PC-3 (cell line): ENCODE results near the gene ATP2B3. TPM values are rescaled to one million over a fixed set of nuclear protein-coding genes. Genes with fewer than 3 reads are reported as not detected.

Experiments used
- ATAC-seq: fragments of 200-7000 bp; cut with Tn5 transposase; 2 replicates; pipeline ENCODE4 v1.9.1; 2020; ENCODE audit warnings: mild to moderate bottlenecking, moderate library complexity
- BruUV-seq: library from RNA; stranded (reverse); fragments of 400-500 nt; replicated peaks from 2 replicates; lab custom pipeline; 2021; lab: Mats Ljungman, UMichigan
- CTCF ChIA-PET: fragments of 300-600 bp; sonication (Branson Sonifier 250); formaldehyde crosslinking; loops from one replicate; lab custom pipeline; 2022; ENCODE audit warnings: antibody characterized with exemption; lab: Charles Lee
- POLR2A ChIA-PET: fragments of 300-600 bp; sonication (Branson Sonifier 250); formaldehyde crosslinking; loops from one replicate; lab custom pipeline; 2022; ENCODE audit warnings: antibody characterized with exemption; ENCODE audit not compliant: unreplicated experiment; lab: Charles Lee
- DNase-seq: peaks from one replicate; pipeline ENCODE4 v3.0.0-alpha.2; 2015
- H2AFZ ChIP-seq: fragments of 300-600 bp; sonication (generic); 2 replicates; pipeline ENCODE4 v1.6.0; 2016; ENCODE audit warnings: antibody characterized with exemption, low read length
- H3F3A ChIP-seq: fragments of 300-600 bp; sonication (generic); one replicate; pipeline ENCODE4 v1.6.0; 2017; ENCODE audit warnings: antibody characterized with exemption, low read length, control low read depth, mild to moderate bottlenecking; ENCODE audit not compliant: unreplicated experiment
- H3K27ac ChIP-seq: fragments of 300-600 bp; sonication (generic); 2 replicates; pipeline ENCODE4 v1.5.1; 2016; ENCODE audit warnings: mild to moderate bottlenecking, low read length
- H3K27me3 ChIP-seq: fragments of 300-600 bp; sonication (generic); 2 replicates; pipeline ENCODE4 v1.6.1; 2016; ENCODE audit warnings: low read length, mixed read lengths
- H3K36me3 ChIP-seq: fragments of 300-600 bp; sonication (generic); 2 replicates; pipeline ENCODE4 v1.6.1; 2016; ENCODE audit warnings: low read depth, mixed run types, low read length, mixed read lengths
- H3K4me1 ChIP-seq: fragments of 300-600 bp; sonication (generic); 2 replicates; pipeline ENCODE4 v1.5.1; 2016; ENCODE audit warnings: low read length; ENCODE audit not compliant: insufficient read depth
- H3K4me2 ChIP-seq: fragments of 300-600 bp; sonication (generic); 2 replicates; pipeline ENCODE4 v1.6.0; 2016; ENCODE audit warnings: low read length
- H3K4me3 ChIP-seq: fragments of 300-600 bp; sonication (generic); 2 replicates; pipeline ENCODE4 v1.5.1; 2016; ENCODE audit warnings: mild to moderate bottlenecking, low read length, mixed read lengths
- H3K79me2 ChIP-seq: fragments of 300-600 bp; sonication (generic); 2 replicates; pipeline ENCODE4 v1.6.1; 2017; ENCODE audit warnings: low read length, mixed read lengths
- H3K9ac ChIP-seq: fragments of 300-600 bp; sonication (generic); 2 replicates; pipeline ENCODE4 v1.6.0; 2016; ENCODE audit warnings: mild to moderate bottlenecking, low read length
- H3K9me2 ChIP-seq: fragments of 300-600 bp; sonication (generic); replicated peaks from 2 replicates; pipeline ENCODE4 v1.6.1; 2016; ENCODE audit warnings: mixed run types, low read length, mixed read lengths
- H3K9me3 ChIP-seq: fragments of 300-600 bp; sonication (generic); 2 replicates; pipeline ENCODE4 v1.6.1; 2016; ENCODE audit warnings: low read length, mixed read lengths
- H4K20me1 ChIP-seq: fragments of 300-600 bp; sonication (generic); 2 replicates; pipeline ENCODE4 v1.6.1; 2016; ENCODE audit warnings: low read length, mixed read lengths
- EZH2 ChIP-seq: fragments of 300-600 bp; sonication (generic); IDR thresholded peaks from one replicate; pipeline ENCODE4 v1.6.1; 2017; ENCODE audit warnings: antibody characterized with exemption, mild to moderate bottlenecking, low read length; ENCODE audit not compliant: unreplicated experiment
- EZH2phosphoT487 ChIP-seq: fragments of 300-600 bp; sonication (generic); IDR thresholded peaks from 2 replicates; pipeline ENCODE4 v1.6.1; 2018; ENCODE audit warnings: mild to moderate bottlenecking, antibody characterized with exemption, low read length, borderline replicate concordance
- intact Hi-C: fragments of 100-400 bp; cut with micrococcal nuclease; formaldehyde crosslinking; loops from 2 replicates; pipeline ENCODE4 v1.9.0; 2023
- total RNA-seq: library from RNA; depleted of rRNA; stranded (reverse); fragments of >200 nt; gene quantifications from 2 replicates; pipeline ENCODE4 v1.2.3, GENCODE V29; 2014
- TF ChIP-seq, protein P1 (sequence below): fragments of 300-600 bp; sonication (generic); conservative IDR thresholded peaks from 2 replicates; pipeline ENCODE4 v1.5.1; 2017; ENCODE audit warnings: antibody characterized with exemption, low read depth, mild to moderate bottlenecking, low read length

ATP2B3 gene
- total RNA-seq, 1 experiment from 2014 or later, result not detected

- no peak for TF ChIP-seq EZH2phosphoT487
- no peak for TF ChIP-seq EZH2
- TF ChIP-seq, protein P1, sequence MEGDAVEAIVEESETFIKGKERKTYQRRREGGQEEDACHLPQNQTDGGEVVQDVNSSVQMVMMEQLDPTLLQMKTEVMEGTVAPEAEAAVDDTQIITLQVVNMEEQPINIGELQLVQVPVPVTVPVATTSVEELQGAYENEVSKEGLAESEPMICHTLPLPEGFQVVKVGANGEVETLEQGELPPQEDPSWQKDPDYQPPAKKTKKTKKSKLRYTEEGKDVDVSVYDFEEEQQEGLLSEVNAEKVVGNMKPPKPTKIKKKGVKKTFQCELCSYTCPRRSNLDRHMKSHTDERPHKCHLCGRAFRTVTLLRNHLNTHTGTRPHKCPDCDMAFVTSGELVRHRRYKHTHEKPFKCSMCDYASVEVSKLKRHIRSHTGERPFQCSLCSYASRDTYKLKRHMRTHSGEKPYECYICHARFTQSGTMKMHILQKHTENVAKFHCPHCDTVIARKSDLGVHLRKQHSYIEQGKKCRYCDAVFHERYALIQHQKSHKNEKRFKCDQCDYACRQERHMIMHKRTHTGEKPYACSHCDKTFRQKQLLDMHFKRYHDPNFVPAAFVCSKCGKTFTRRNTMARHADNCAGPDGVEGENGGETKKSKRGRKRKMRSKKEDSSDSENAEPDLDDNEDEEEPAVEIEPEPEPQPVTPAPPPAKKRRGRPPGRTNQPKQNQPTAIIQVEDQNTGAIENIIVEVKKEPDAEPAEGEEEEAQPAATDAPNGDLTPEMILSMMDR, result no peak
- Histone ChIP-seq H3K27ac (no peak overlapping the region), H3K9ac (no peak overlapping the region), H3K4me3 (no peak overlapping the region), H3K36me3 (no peaks in the 10 kb centered on the region), H3K4me1 (no peaks in the 10 kb centered on the region), H3K27me3 (peaks cover 30% of the 10 kb centered on the region), H3K79me2 (no peaks in the 10 kb centered on the region), H3K9me2 (no peaks in the 10 kb centered on the region), H3K9me3 (no peaks in the 10 kb centered on the region), H2AFZ (no peak overlapping the region), H3K4me2 (no peak overlapping the region), H3F3A (no peaks in the 10 kb centered on the region), H4K20me1 (no peaks in the 10 kb centered on the region)
- ATAC-seq (no peak), DNase-seq (no peak)
- no TSS peak for BruUV-seq
- POLR2A ChIA-PET, result no interaction called here
- CTCF ChIA-PET, result no interaction called here
- intact Hi-C loops, result no loop called here
These were observed 106.0 kb downstream of the ATP2B3 start for GRCh38 chrX:153623310-153624029.

- Histone ChIP-seq H4K20me1 (no peaks in the 10 kb centered on the region), H3K4me1 (no peaks in the 10 kb centered on the region), H3K79me2 (no peaks in the 10 kb centered on the region), H2AFZ (no peak overlapping the region), H3K36me3 (no peaks in the 10 kb centered on the region), H3K4me2 (no peak overlapping the region), H3K27me3 (peaks cover 27% of the 10 kb centered on the region; the same call in 1 of the 2 replicates), H3K9ac (no peak overlapping the region), H3F3A (no peaks in the 10 kb centered on the region), H3K27ac (no peak overlapping the region), H3K9me2 (no peaks in the 10 kb centered on the region), H3K9me3 (no peaks in the 10 kb centered on the region), H3K4me3 (no peak overlapping the region)
- DNase-seq (no peak), ATAC-seq (no peak)
- BruUV-seq, result no TSS peak
- TF ChIP-seq EZH2phosphoT487, result no peak
- TF ChIP-seq, protein P1, result no peak
- TF ChIP-seq EZH2, result no peak
- POLR2A ChIA-PET, result no interaction called here
- CTCF ChIA-PET, result no interaction called here
- intact Hi-C loops, result no loop called here
These were observed 107.0 kb downstream of the ATP2B3 start for GRCh38 chrX:153624196-153625091.
